ENCODE measurements around the gene UNC13A. TPM values are rescaled to one million over a fixed set of nuclear protein-coding genes. Genes with fewer than 3 reads are reported as not detected.

UNC13A gene
- total RNA-seq, 1 donor from 2014 or later = 0.13 TPM

DNA sequence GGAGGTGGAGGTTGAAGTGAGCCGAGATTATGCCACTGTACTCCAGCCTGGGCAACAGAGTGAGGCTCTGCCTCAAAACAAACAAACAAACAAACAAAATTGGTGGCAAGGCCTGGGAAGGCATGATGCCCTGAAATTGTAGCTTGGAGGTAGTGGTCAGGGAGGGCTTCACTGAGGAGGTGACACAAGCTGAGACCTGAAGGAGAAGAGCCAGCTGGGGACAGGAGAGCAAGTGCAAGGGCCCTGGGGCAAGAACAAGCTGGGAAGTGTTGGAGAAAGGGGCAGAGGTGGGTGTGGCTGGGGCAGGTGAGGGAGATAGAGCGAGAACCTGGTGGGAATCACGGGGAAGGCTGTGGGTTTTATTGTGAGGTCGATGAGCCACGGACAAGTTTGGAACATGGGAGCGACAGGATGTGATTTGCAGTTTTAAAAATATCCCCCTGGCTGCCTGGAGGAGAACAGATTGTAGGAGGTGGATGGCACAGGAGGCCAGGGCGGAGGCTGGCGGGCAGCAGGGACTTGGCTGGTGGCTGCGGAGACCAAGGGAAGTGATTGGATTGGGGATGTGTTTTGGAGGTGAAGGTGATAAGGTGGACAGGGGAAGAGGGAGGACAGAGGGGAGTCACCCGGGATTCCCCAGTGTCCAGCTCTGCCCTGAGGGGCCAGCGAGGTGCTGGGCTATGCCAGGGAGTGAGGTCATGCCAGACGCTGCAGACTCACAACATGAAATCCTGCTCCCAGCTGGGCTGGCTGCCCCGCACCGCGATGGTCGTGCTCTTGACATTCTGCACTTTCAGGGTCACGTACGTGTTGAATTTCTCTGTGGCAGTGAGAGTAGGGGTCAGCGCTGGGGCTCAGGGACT, 14.0 kb downstream of the UNC13A start:
- ATAC-seq (no peak), DNase-seq (ENCODE audit: low spot score) (no peak)

DNA sequence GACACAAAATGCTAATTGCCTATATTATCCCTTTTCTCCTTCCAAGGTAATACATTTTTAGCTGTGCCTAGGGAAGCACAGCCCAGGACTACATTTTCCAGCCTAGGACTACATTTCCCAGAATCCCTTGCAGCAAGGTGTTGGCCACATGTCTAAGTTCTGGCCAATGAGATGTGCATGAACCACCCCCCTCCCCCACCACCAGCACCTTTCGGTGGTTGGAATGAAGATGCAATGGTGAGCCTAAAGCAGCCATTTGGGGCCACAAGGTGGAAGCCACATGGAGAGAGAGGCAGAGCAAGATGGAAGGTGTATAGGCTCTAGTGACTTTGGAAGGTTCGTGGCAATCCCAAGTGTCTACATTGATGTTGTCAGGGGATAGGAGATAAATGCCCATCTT, 16.2 kb downstream of the UNC13A start:
- DNase-seq (ENCODE audit: low spot score) (no peak), ATAC-seq (peak; percentile 64)

DNA sequence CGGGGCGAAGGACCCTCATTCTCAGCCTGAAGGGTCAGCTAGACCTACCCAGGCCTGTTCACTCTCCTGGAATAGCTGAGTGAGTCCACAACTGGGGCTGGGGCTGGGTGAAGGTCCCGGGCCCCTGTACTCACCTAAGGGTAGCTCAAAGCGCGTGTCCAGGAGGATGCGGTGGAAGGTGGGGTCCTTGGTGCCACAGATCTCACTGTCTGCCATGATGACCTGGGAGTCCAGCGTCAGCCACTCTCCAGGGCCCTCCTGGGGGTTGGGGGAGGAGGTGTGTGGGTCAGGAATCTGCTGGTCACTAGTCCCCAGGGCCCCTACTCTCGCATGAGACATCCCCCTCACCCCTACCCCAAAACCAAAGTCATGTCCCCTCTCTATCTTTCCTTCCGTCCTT, 18.7 kb downstream of the UNC13A start:
- ATAC-seq = no peak
- DNase-seq (ENCODE audit: low spot score) = no peak

DNA sequence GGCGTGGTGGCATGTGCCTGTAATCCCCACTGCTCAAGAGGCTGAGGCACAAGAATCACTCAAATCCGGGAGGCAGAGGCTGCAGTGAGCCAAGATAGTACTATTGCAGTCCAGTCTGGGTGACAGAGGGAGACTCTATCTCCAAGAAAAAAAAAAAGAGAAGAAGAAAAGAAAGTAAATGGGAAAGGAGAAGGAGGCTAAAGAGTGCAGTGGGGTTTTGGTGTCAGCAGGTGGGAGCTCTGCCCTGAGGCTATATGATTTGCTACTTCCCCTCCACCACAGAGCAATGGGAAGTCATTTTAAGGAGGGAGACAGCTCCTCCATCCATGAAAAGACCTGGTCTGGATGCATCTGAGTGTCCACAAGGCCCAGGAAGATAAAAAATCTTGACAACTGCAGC, 23.1 kb downstream of the UNC13A start:
- ATAC-seq = no peak
- DNase-seq (ENCODE audit: low spot score) = no peak

DNA sequence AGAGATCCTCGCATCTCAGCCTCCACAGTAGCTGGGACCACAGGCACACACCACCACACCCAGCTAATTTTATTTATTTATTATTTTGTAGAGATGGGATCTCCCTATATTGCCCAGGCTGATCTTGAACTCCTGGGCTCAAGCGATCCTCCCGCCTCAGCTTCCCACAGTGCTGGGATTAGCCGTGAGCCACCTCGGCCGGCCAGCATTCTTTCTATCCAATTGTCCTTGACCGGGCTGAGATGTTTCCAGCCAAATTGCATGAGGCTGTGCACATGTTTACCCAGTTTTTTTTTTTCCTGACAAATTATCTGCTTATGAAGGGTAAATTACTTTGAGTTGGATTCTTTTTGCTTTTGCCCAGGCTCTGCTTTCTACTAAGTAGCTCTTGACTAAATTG, 28.2 kb downstream of the UNC13A start:
- DNase-seq (ENCODE audit: low spot score) = no peak
- no peak for ATAC-seq

DNA sequence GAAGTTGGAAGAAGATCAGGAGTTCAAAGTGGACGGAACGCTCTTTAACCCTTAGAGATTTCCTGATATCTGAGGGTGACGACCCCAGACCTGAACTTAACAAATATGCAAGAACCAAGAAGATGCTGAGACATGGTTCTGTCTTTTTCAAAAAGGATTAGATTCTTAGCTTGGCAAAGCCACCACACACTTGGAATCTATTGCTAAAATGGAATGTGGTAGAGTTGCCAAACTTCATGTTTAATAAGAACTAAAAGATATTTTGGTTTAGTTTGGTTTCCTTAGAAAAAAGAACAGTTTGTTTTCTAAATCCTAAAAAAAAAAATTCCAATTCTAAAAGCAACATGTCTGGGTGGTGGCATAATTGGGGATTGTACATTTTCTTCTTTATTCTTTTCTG, 29.5 kb downstream of the UNC13A start:
- no peak for ATAC-seq
- no peak for DNase-seq (ENCODE audit: low spot score)

DNA sequence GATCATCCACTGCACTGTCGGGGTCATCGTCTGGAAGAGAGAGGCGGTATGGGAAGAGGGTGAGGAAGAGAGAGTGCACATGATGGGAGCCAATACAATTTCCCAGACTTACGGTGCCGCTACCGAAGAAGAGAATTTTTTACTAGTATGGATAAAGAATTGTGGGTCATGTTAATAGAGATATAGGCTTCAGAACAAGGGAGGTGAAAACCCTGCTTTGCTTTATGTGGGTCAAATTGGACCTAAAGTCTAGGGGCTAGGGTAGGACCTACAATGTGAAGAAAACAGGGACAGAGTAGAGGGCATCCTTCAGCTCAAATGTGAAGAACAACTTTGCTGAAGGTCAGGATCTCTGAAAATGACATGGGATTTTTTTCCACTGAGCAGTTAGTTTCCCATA, 29.9 kb downstream of the UNC13A start:
- ATAC-seq (no peak), DNase-seq (ENCODE audit: low spot score) (no peak)

DNA sequence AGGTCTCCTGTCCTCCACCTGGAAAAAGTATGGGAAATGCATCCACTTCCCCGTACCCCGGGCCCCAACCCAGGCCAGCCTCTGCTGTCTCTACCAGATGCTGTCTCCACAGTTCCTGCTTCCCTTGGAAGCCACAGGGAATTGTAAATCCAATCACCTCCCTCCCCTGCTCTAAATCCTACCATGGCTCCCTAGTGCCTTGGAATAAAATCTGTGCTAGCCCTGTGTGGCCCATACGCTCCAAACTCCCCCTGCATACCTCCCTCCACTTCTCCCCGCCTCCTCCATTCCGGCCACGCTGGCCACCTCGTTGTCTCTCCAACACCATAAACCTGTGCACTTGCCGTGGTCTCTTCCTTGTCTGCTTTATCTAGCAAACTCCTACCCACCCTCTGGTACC, 31.2 kb downstream of the UNC13A start:
- ATAC-seq = no peak
- no peak for DNase-seq (ENCODE audit: low spot score)

DNA sequence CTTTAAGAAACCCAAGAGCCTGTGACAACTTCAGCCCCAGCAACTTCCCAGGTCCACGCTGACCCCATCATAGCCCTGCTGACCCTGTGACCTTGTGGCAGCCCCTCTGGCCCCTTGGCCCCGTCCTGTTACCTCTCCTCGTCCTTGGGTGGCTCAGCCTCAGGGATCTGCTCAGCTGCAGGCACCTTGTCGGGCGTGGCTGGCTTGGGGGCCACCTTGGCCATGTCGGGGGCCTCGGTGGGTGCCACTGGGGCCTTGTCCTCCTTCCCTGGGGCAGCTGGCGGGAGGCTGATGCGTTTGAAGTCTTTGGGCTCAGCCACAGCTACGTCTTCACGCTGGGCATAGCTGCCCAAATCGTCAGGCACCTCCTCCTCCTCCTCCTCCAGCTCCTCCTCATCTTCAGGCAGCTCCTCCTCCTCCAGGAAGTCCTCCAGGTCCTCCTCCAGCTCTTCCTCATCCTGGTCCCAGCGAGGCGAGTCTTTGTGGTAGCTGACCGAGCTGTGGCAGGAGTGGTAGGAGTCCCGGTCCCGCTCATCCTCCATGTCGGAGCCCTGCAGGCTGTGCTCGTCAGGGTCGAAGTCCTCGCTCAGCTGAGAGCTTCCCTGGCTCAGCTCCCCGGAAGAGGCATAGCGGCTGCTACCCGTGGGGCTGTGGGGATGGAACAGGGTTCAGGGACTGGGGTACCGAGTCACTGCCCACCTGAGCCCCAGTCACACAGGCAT, 32.2 kb downstream of the UNC13A start:
- DNase-seq (ENCODE audit: low spot score) = no peak
- ATAC-seq = no peak

DNA sequence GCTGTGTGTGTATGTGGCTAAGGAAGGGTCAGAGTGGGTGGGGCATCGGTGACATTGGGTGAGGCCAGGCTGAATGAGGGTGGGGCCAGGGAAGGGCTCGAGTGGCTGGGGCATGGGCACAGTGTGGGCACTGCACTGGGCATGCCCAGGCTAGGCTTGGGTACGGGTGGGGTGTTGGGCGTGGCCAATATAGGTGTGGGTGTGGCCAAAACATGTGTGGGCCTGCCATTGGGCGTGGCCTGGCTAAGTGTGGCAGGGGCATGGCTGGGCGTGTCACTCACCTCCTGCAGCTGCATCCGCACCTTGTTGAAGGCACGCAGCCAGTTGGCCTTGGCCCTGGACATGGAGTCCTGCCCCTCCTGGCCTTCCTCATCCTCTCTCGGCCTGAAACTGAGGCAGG, 33.2 kb downstream of the UNC13A start:
- no peak for ATAC-seq

DNA sequence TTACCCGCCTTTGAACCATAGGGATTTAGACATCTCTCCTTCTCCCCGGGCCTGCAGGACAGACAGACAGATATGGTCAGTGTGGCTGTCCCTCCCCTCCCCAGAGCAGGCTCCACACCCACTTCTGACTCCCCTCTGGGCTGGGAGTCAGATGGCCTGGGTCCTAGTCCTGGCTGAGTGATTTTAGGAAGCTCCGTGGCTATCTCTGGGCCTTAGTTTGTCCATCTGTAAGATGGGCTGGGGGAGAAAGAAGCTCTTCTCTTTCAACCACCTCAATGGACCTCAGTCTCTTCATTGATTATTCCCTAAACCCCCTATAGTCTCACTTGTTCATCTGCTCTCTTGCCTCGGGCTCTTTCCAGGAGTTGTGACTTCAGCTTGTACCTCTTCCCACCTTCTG, 35.5 kb downstream of the UNC13A start:
- ATAC-seq = no peak
- no peak for DNase-seq (ENCODE audit: low spot score)

More for the DNA sequence above, 33.2 kb downstream of the UNC13A start:
- no peak for DNase-seq (ENCODE audit: low spot score)

DNA sequence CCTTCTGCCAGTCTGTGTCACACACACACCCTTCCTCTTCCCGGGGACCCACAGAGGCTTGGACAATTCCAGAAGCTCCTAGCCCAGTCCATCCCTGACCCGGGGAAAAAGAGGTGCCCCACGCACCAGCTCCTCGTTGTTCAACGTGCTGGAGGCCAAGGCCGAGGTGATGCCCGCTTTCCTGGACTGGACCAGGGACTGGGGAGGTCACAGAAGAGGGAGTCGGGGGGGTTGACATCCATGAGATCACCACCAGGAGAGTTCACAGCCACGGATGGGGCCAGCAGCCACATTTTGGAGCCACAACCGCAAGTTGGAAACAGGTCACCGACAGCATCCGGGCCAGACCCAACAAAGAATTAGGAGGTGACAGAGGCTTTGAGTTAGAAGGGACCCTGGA, 39.4 kb downstream of the UNC13A start:
- ATAC-seq (no peak), DNase-seq (ENCODE audit: low spot score) (no peak)

DNA sequence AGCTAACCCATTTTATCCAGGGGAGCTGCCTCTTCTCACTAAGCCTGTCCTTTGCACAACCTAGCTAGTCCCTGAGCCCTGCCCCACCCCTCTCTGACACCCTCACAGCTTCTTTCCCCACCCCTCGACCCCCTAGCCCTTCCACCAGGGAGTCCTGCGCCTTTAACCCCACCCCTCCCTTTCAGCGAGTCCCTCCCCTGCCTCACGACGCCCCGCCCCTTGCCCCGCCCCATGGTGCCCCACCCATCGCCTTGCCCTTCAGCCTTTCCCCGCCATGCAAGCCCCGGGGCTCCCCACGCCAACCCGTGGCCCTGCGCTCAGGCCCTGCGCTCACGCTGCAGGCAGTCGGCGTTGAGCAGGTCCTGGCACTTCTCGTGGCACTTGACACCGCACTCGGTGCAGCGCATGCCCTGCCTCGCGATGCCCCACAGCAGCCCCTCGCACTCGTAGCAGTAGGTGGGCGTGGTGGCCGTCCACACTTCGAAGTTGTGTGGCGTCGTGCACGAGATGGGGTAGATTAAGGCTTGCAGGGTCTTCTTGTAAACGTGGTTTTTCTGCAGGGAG, 40.0 kb downstream of the UNC13A start:
- DNase-seq (ENCODE audit: low spot score) (no peak), ATAC-seq (no peak)

DNA sequence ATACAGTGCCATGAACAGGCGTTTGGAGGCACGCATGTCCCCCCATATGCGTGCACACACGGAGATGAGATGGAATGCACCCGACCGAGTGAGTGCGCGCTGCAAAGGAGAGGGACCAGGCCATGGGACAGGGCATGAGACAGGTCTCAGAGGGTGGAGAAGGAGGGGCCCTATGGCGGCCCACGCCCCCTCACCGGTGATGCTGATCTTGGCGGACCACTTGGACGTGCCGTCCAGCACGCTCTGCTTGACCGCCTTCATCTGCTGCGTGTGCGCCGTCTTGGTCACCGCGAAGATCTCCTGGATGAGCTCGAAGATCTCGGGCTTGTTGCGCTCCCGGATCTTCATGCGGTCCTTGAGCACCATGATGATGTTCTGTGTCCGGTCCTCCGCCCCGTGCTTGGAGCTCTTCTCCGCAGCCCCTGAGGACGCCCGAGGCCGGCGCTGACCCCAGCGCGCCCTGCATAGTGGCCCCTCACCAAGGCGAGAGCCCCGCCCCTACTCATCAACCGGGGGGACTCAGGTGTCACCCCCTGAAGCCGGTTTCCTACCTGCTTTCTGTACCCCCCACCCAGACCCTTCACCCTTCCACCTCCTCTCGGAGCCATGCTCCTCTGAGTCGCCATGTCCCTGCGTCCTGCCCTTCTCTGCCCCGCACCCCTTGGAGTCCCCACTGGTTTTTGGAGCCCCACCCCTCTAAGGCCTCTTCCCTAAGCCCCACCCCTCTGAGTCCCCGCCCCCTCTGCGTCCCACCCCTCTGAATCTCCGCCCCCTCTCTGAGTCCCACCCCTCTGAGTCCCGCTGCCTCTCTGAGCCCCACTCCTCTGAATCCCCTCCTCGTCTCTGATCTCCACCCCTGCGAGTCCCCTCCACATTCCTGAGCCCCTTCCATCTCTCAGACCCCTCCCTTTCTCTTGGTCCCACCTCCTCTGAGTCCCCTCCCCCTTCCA, 40.8 kb downstream of the UNC13A start:
- DNase-seq (ENCODE audit: low spot score) = no peak
- no peak for ATAC-seq

DNA sequence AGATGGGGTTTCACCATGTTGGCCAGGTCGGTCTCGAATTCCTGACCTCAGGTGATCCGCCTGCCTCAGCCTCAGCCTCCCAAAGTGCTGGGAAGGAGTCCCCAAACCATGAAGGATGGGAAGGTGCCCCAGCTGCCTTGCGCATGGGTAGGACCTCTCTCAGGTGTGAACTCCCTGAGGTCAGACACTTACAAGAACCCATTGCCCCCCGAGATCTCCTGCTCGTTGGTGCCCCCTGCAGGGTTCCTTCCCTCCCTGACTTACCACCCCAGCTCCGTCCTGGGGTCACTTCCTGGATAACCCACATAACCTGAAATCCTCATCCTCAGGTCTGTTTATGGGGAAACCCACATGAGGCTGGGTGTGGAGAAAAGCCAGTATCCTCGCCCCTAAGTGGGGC, 41.7 kb downstream of the UNC13A start:
- ATAC-seq (no peak), DNase-seq (ENCODE audit: low spot score) (no peak)

DNA sequence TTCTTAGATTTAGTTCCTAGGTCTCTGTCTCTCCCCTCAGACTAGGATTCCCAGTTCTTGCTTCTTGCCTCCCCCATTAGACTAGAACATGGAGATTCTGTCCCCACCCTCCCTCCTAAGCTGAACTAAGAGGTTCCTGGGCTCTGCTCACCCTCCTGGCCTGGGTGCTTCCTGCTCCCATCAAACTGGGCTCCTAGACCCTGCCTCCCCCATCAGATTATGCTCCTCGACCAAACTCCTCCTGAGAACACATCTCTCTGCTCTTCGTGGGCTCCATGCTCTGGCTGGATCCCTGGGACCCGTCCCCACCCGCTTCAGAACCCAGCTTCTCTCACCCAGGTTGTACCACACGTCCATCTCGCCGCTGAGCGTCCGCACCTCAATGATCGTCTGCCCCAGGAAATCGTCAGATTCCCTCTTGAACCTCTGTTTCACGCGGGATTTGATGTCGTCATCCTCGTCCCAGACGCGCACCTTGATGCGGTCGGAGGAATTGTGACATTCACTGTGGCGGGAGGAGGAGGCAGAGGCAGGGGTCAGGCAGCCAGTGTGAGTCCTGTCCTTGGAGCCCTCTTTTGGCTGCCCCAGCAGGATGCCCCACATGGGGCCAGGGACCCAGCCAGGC, 42.7 kb downstream of the UNC13A start:
- ATAC-seq = no peak
- no peak for DNase-seq (ENCODE audit: low spot score)

DNA sequence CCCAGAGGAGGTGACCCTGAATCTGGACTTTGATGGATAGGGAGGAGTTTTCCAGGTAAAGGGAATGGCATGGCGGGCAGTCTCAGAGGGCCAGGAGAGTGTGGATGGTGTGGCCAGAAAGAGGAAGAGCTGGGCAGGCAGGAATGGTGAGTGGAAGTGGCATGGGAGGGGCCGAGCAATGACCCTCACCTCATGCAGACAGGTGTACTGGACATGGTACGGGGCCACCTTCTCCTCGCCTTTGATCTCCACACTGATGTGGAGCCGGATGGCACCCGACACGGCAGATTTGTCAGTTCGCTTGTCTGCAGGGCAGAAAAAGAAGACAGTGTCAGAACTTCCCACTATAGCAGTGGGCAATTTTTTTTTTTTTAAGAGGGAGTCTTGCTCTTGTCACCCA, 45.5 kb downstream of the UNC13A start:
- DNase-seq (ENCODE audit: low spot score) (no peak), ATAC-seq (no peak)

DNA sequence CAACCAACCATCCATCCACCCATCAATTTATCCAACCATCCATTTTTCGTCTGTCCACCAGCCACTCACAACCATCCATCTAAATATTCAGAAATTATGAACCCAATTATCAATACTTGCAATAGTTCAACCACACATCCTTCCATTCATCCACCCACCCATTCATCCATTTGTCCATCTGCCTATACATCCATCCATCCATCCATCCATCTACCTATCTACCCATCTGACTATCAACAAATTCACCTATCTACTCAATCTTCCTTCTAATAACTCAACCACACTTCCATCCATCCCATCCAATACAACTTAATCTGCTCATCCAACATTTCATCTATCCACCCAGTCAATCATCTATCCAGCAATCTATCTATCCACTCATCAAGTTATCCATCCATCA, 46.3 kb downstream of the UNC13A start:
- ATAC-seq (no peak), DNase-seq (ENCODE audit: low spot score) (no peak)

DNA sequence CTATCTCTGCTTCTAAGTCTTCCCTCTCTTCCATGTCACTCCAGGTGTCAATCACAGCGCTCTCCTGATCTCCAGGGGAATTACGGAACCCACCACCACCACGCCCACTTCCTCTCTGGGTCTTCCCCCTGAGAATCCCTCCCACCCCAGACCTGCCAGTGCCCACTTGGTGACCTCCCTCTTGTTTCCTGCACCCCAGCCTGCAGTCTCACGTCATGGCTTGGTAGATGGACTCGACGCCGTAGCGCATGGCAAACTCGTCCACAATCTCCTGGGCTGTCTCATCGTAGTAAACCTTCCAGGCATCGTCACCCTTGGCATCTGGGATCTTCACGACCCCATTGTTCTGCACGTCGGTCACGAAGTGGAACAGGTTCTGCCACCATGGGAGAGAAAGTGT, 47.0 kb downstream of the UNC13A start:
- ATAC-seq (no peak), DNase-seq (ENCODE audit: low spot score) (no peak)

DNA sequence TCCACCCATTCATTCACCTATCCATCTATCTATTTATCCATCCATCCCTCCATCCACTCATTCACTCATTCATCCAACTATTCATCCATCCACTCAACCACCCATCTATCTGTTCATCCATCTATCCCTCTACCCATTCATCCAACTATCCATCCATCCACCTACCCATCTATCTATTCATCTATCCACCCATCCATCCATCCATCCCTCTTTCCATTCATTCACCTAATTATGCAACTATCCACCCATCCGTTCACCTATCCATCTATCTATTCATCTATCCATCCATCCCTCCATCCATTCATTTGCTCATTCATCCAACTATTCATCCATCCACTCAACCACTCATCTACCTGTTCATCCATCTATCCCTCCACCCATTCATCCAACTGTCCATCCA, 54.5 kb downstream of the UNC13A start:
- ATAC-seq (no peak), DNase-seq (ENCODE audit: low spot score) (no peak)

DNA sequence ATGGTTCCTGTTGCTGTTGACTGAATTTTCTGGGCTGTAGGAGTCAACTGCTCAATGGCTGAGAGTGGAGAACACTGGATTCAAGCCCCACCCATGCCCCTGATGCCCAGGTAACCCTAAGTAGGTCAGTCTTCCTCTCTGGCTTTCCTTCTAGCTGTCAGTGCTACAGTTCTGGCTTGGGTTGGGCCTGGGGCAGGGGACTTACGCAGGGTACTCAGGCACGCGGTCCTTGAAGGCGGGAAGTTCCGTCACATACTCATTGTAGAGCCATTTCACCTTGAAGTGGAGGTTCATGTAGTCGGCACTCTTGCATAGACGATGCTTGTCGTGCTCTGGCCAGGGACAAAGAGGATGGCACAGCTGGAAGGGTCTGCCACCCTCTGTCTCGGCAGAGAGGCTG, 55.6 kb downstream of the UNC13A start:
- DNase-seq (ENCODE audit: low spot score) (no peak), ATAC-seq (no peak)

Data from left lobe of liver (tissue), 2 donors.